BJ (cell line): ENCODE measurements around the gene AADACL4. TPM values are rescaled to one million over a fixed set of nuclear protein-coding genes. Genes with fewer than 3 reads are reported as not detected.
"Not testable (repeated sequence)": the region's sequence is repeated elsewhere in the genome, so short reads cannot be mapped to it uniquely, and the experiment has no call there.

Source experiments
- CTCF ChIA-PET: fragments of 350-600 bp; formaldehyde crosslinking; extraction: SDS; loops from one replicate; lab custom pipeline; 2021; ENCODE audit warnings: antibody characterized with exemption, inconsistent platforms; lab: Yijun Ruan, JAX
- POLR2A ChIA-PET: fragments of 300-600 bp; sonication (Branson Sonifier 250); formaldehyde crosslinking; extraction: SDS; loops from one replicate; lab custom pipeline; 2021; ENCODE audit warnings: antibody characterized with exemption; lab: Charles Lee
- DNase-seq: peaks from one replicate; pipeline ENCODE4 v3.0.0-alpha.2; 2011; ENCODE audit warnings: low read depth
- H3K27me3 ChIP-seq: 2 replicates; pipeline ENCODE4 v1.6.0; 2011; ENCODE audit warnings: low read length; ENCODE audit not compliant: control insufficient read depth, insufficient read depth
- H3K36me3 ChIP-seq: 2 replicates; pipeline ENCODE4 v1.5.1; 2011; ENCODE audit warnings: low read length; ENCODE audit not compliant: control insufficient read depth, insufficient read depth
- H3K4me3 ChIP-seq: 2 replicates; pipeline ENCODE4 v1.5.1; 2011; ENCODE audit warnings: low read depth, mild to moderate bottlenecking, control low read depth, low read length
- polyA plus RNA-seq: library from polyadenylated mRNA; depleted of rRNA; stranded (reverse); fragments of >200 nt; gene quantifications from 2 replicates; pipeline ENCODE4 v1.2.3, GENCODE V29; 2011
- TF ChIP-seq, protein P1 (sequence below): IDR thresholded peaks from 2 replicates; pipeline ENCODE4 v1.5.1; 2011; ENCODE audit warnings: low read depth, mild to moderate bottlenecking, control low read depth, inconsistent platforms, low read length, moderate library complexity; ENCODE audit not compliant: insufficient read depth

Gene AADACL4
- polyA plus RNA-seq, 1 experiment, result 0.20 TPM

DNA sequence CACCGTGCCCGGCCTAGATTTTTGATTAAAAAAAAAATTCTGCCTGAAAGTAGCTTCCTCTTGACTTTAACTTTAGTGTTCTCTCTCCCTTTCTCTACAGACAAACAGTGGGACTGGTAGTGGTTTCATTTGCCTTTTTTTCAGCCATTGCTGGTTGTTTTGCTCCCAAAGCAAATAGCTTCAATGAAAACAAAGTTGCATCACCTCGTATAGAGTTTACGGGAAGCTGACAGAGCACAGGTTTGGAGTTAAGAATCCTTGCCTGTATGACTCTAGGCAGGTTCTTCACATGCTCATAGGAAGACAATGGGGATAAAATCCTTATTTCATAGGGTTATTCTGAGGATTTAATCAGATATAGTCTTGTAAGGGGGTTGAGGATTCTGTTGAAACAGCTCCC lies 21.6 kb downstream of the AADACL4 start:
- TF ChIP-seq, protein P1, sequence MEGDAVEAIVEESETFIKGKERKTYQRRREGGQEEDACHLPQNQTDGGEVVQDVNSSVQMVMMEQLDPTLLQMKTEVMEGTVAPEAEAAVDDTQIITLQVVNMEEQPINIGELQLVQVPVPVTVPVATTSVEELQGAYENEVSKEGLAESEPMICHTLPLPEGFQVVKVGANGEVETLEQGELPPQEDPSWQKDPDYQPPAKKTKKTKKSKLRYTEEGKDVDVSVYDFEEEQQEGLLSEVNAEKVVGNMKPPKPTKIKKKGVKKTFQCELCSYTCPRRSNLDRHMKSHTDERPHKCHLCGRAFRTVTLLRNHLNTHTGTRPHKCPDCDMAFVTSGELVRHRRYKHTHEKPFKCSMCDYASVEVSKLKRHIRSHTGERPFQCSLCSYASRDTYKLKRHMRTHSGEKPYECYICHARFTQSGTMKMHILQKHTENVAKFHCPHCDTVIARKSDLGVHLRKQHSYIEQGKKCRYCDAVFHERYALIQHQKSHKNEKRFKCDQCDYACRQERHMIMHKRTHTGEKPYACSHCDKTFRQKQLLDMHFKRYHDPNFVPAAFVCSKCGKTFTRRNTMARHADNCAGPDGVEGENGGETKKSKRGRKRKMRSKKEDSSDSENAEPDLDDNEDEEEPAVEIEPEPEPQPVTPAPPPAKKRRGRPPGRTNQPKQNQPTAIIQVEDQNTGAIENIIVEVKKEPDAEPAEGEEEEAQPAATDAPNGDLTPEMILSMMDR, result no peak
- DNase-seq, result no peak
- Histone ChIP-seq H3K27me3 (no peaks in the 10 kb centered on the region), H3K4me3 (no peak overlapping the region), H3K36me3 (no peaks in the 10 kb centered on the region)
- CTCF ChIA-PET, result interaction anchor here (1.1 to 1.4 kb wide), 2 partner anchors 16 to 351 kb away, joined by 3 to 4 read pairs; no protein-coding TSS in a partner anchor
- POLR2A ChIA-PET, result no interaction called here

DNA sequence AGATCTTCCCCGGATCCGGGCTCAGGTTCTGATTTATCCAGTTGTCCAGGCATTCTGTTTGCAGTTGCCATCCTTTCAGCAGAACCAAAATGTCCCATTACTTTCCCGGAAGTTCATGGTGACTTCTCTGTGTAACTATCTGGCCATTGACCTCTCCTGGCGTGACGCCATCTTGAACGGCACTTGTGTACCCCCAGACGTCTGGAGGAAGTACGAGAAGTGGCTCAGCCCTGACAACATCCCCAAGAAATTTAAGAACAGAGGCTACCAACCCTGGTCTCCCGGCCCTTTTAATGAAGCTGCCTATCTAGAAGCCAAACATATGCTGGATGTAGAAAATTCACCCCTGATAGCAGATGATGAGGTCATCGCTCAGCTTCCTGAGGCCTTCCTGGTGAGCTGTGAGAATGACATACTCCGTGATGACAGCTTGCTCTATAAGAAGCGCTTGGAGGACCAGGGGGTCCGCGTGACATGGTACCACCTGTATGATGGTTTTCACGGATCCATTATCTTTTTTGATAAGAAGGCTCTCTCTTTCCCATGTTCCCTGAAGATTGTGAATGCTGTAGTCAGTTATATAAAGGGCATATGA lies 22.4 kb downstream of the AADACL4 start:
- CTCF ChIA-PET, result interaction anchor here (0.5 to 1.5 kb wide), 4 partner anchors 17 to 355 kb away, joined by 3 read pairs; no protein-coding TSS in a partner anchor
- POLR2A ChIA-PET, result no interaction called here
- no peak for DNase-seq
- TF ChIP-seq, protein P1, result no peak
- Histone ChIP-seq H3K36me3 (no peaks in the 10 kb centered on the region), H3K27me3 (no peaks in the 10 kb centered on the region), H3K4me3 (no peak overlapping the region)

DNA sequence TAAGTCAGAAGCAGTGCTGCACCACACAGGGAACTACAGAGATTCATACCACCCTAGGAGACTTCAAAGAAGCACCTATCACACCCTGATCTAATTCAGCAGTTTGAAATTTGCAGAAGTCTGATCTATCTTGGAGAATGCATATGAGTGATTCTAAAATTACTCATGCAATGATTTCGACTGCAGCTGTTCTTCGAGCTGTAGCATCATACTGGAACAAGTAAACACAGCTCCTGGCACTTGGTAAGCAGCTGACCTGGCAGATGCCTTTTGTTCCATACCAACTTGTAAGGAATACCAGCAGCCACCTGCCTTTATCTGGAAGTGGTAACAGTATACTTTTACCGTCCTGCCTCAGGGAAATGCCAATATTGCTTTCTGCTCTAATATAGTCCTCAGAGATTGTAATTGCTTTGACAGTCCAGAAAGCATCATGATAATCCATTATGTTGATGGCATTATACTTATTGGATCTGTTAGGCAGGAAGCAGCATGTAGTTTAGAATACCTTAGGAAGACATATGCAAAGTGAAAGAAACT lies 25.7 kb downstream of the AADACL4 start:
- TF ChIP-seq, protein P1, result no peak
- no peak for DNase-seq
- Histone ChIP-seq H3K27me3 (no peaks in the 10 kb centered on the region), H3K4me3 (no peak overlapping the region), H3K36me3 (no peaks in the 10 kb centered on the region)
- ChIA-PET CTCF (interaction anchor here (0.7 to 4.2 kb wide), 2 partner anchors 9 to 10 kb away, joined by 3 to 25 read pairs; no protein-coding TSS in a partner anchor), POLR2A (no interaction called here)

DNA sequence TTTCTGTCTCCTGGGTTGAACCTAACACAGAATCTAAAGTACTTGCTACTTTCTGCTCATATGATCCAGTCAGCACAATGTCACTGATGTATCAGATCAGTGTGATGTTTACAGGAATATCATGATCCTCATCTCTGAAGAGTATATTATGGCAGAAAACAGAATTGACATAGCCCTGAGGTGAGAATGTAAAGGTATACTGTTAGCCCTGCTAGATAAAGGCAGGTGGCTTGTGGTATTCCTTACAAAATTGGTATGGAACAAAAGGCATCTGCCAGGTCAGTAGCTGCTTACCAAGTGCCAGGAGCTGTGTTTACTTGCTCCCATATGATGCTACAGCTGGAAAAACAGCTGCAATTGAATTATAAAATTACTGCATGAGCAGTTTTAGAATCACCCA lies 30.5 kb downstream of the AADACL4 start:
- H3K36me3 ChIP-seq, result no peaks in the 10 kb centered on the region

DNA sequence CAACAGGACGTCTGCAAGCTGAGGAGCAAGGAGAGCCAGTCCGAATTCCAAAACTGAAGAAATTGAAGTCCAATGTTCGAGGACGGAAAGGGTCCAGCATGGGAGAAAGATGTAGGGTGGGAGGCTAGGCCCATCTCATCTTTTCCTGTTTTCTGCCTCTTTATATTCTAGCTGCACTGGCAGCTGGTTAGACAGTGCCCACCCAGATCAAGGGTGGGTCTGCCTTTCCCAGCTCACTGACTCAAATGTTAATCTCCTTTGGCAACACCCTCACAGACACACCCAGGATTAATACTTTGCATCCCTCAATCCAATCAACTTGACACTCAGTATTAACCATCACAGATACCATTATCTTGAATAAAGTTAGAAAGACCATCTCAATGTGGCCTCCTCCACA lies 32.2 kb downstream of the AADACL4 start:
- H3K4me3 ChIP-seq, CTCF ChIA-PET, H3K36me3 ChIP-seq, POLR2A ChIA-PET, DNase-seq, H3K27me3 ChIP-seq: not testable (repeated sequence)

More for the DNA sequence above, 30.5 kb downstream of the AADACL4 start:
- ChIA-PET POLR2A (no interaction called here), CTCF (interaction anchor here (0.9 kb wide), 1 partner anchor 15 kb away, joined by 3 read pairs; no protein-coding TSS in a partner anchor)
- TF ChIP-seq, protein P1, result no peak
- no peak overlapping the region for H3K4me3 ChIP-seq
- no peak for DNase-seq
- no peaks in the 10 kb centered on the region for H3K27me3 ChIP-seq
